Ascending aorta (tissue), 2 donors: ENCODE data around the gene LDLRAD4. TPM values are rescaled to one million over a fixed set of nuclear protein-coding genes. Genes with fewer than 3 reads are reported as not detected.

Experiments used
- DNase-seq, 2 donors: peaks; one replicate each; pipeline ENCODE4 v3.0.0-alpha.2; 2019; ENCODE audit warnings: low spot score in 2 of 2
- H3K27ac ChIP-seq, 2 donors: fragments of 200-600 bp; sonication (generic); one replicate each; pipeline ENCODE4 v1.5.1; 2016 to 2017; ENCODE audit warnings: mild to moderate bottlenecking in 1 of 2
- H3K27me3 ChIP-seq: fragments of 200-600 bp; sonication (generic); one replicate; pipeline ENCODE4 v1.5.1; 2017
- H3K36me3 ChIP-seq, 2 donors: fragments of 200-600 bp; sonication (generic); one replicate each; pipeline ENCODE4 v1.5.1; 2016
- H3K4me1 ChIP-seq, 2 donors: fragments of 200-600 bp; sonication (generic); one replicate each; pipeline ENCODE4 v1.5.1; 2016 to 2017; ENCODE audit warnings: mild to moderate bottlenecking in 1 of 2
- H3K4me3 ChIP-seq, 2 donors: fragments of 200-600 bp; sonication (generic); one replicate each; pipeline ENCODE4 v1.5.1; 2016 to 2017; ENCODE audit warnings: mild to moderate bottlenecking in 1 of 2
- H3K9me3 ChIP-seq, 2 donors: fragments of 200-600 bp; sonication (generic); one replicate each; pipeline ENCODE4 v1.5.1; 2016
- intact Hi-C: fragments of 100-400 bp; cut with DNase I; formaldehyde crosslinking; loops from one replicate; pipeline ENCODE4 v1.15.1; 2023
- total RNA-seq: library from RNA; depleted of rRNA; stranded (reverse); fragments of >200 nt; gene quantifications from one replicate; pipeline ENCODE4 v1.1.0, GENCODE V29; 2016
- TF ChIP-seq, protein P1 (sequence below), 3 experiments: fragments of 200-600 bp in 2 of 3; fragments of 450-650 bp in 1 of 3; sonication (generic) in 2 of 3; IDR thresholded peaks; one replicate each; pipeline ENCODE4 v1.5.1; 2016 to 2019; ENCODE audit warnings: antibody characterized with exemption in 3 of 3, mild to moderate bottlenecking in 1 of 3, moderate library complexity in 1 of 3

Gene LDLRAD4
- total RNA-seq, 1 donor from 2014 or later = 21.0 TPM

DNA sequence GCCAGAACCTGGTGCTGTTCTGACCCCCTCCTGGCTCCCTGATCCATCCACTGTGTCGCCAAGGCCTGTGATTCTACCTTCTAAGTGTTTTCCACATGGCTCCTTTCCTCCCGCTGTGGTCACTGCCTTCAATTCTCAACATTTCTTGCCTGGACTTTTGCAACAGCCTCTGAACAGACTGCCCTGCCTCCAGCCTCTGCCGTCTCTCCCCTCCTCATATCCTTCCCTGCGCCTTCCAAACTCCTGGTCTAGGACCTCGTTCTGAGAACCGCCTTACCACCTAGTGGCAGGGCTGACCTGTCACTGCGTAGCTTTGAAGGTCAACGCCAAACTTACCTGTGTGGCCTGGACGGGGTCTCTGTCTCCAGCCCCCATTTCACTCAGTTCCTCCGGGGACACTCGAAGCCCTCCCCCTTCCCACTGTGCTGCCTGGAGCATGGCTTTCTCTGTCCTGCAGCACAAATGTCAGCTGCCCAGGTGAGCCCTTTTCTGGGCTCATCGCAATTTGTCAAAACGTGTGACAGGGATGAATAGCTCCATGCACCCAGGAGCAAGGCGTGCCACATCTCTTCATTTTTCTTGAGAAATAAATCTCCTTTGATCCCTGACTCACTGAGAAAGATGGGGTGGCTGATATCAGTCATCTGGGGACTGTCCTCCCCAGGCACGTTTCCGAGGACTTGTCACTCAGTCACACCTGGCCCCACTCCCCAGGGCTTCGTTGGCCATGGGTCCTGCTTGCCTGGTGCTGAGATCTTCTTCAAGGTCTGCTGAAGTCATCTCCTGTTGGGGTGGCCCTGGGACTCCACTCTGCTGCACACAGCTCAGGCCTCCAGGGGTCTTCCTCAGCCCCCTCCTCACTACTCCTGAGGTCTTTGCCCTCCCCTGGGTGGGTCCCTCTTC lies 46.7 kb downstream of the LDLRAD4 start:
- peaks cover 51 to 88% of the 10 kb centered on the region in 2 donors for H3K4me1 ChIP-seq
- no peak for DNase-seq
- H3K9me3 ChIP-seq = no peaks in the 10 kb centered on the region
- TF ChIP-seq, protein P1, sequence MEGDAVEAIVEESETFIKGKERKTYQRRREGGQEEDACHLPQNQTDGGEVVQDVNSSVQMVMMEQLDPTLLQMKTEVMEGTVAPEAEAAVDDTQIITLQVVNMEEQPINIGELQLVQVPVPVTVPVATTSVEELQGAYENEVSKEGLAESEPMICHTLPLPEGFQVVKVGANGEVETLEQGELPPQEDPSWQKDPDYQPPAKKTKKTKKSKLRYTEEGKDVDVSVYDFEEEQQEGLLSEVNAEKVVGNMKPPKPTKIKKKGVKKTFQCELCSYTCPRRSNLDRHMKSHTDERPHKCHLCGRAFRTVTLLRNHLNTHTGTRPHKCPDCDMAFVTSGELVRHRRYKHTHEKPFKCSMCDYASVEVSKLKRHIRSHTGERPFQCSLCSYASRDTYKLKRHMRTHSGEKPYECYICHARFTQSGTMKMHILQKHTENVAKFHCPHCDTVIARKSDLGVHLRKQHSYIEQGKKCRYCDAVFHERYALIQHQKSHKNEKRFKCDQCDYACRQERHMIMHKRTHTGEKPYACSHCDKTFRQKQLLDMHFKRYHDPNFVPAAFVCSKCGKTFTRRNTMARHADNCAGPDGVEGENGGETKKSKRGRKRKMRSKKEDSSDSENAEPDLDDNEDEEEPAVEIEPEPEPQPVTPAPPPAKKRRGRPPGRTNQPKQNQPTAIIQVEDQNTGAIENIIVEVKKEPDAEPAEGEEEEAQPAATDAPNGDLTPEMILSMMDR (IDR thresholded peaks at IDR 0.05) = no peak
- peak overlapping the region; percentile 72 to 76 for H3K27ac ChIP-seq
- H3K27me3 ChIP-seq = no peaks in the 10 kb centered on the region
- intact Hi-C loops = loop anchor here (5.0 kb wide), 1 partner anchor 172 kb away; no protein-coding TSS in a partner anchor
- H3K4me3 ChIP-seq = no peak overlapping the region
- H3K36me3 ChIP-seq = no peaks in the 10 kb centered on the region

DNA sequence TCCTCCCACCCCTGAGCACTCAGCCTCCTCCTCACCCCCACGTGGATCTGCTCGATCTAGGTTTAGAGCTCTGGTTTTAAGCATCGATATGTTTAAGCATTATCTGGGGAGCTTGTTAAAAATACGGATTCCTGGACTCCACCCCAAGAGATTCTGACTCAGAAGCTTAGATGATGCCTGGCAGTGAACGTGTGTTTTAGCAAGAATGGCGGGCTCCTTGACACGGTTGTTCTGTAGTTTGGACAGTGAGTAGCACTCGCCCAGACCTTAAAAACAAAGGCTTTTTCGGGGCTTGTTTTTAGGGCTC lies 47.3 kb downstream of the LDLRAD4 start:
- H3K27ac ChIP-seq = peak overlapping the region; percentile 72 to 76
- intact Hi-C loops = loop anchor here (2.0 to 5.0 kb wide), 2 partner anchors 117 to 171 kb away; no protein-coding TSS in a partner anchor
- no peak for DNase-seq
- no peaks in the 10 kb centered on the region for H3K36me3 ChIP-seq
- peak overlapping the region in 1 of 2 donors; percentile 55 for H3K4me3 ChIP-seq
- no peaks in the 10 kb centered on the region for H3K27me3 ChIP-seq
- no peaks in the 10 kb centered on the region for H3K9me3 ChIP-seq
- H3K4me1 ChIP-seq = peaks cover 49 to 86% of the 10 kb centered on the region in 2 donors
- TF ChIP-seq, protein P1 (IDR thresholded peaks at IDR 0.05) = no peak

DNA sequence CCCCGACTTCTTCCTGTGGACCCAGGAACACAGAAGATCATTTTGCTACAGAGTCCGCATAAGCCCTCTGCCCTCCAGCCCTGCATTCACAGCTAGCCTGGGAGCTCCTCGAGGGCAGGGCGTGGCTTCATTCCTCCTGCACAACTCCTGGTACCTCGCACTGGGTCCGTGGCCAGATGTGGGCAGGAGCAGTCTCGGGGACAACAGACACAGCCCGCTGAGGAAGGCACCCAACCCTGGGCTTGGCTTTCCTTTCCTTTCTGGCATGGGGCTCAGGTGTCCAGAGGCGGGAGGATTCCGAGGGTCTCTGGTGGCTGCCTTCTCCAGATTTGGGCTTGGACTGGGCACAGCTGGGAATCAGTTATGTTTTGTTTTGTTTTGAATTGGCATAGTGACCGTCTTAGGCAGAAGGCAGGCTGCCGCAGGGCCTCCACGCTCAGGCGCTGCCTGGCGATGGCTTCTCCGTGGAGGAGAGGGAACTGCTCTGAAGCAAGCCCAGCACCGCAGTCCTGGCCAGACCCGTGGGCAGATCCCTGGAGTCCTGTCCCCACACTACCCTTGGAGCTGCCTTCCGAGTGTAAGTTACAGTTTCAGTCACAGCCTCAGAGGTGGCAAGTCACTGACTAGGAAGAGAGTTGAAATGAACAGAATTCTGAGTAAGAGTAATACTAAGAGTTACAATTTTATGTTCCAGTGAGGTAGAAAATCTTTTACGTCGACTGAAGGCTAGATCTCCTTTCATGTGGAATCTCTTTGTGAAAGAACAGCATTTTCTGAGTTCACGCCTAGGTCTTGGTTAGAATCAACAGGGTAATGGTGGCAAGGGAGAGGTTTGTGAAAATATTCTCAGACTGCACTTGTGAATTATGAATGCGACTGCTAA lies 47.9 kb downstream of the LDLRAD4 start:
- Histone ChIP-seq H3K27ac (peak overlapping the region; percentile 72 to 76), H3K9me3 (no peaks in the 10 kb centered on the region), H3K27me3 (no peaks in the 10 kb centered on the region), H3K4me1 (peaks cover 48 to 80% of the 10 kb centered on the region in 2 donors), H3K36me3 (no peaks in the 10 kb centered on the region), H3K4me3 (peak overlapping the region; percentile 25 to 55)
- DNase-seq = peak in 1 of 2 donors; percentile 78
- TF ChIP-seq, protein P1 (IDR thresholded peaks at IDR 0.05) = no peak
- intact Hi-C loops = loop anchor here (2.0 to 5.0 kb wide), 2 partner anchors 116 to 171 kb away; no protein-coding TSS in a partner anchor

DNA sequence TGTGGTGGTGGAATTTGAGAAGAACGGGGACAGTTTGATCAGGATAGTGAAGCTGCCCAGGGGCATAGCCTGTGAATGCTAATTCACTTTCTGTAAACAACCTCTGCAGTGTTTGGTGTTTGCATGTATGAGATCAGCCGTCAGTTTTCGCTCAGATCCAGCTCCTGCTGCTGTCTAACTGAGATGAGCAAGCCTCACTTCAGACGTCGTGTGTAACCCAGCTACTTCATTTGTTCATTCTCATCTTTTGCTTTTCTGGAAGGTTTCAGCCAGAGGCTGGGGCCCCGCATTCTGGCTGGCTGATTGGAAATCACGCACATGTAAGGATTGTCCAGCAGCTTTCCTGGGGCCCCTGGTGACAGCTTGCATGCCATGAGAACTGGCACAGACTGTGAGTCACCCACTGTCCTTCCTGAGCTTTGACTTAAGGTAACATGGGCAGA lies 48.9 kb downstream of the LDLRAD4 start:
- Histone ChIP-seq H3K9me3 (no peaks in the 10 kb centered on the region), H3K27ac (peak overlapping the region; percentile 71 to 72), H3K36me3 (no peaks in the 10 kb centered on the region), H3K4me3 (no peak overlapping the region), H3K4me1 (peaks cover 48 to 74% of the 10 kb centered on the region in 2 donors), H3K27me3 (no peaks in the 10 kb centered on the region)
- DNase-seq = no peak
- intact Hi-C loops = loop anchor here (2.0 to 5.0 kb wide), 2 partner anchors 115 to 170 kb away; no protein-coding TSS in a partner anchor
- TF ChIP-seq, protein P1 (IDR thresholded peaks at IDR 0.05) = no peak
